ENCODE measurements around the gene ARHGAP22.

Gene ARHGAP22

GRCh38 chr10:48453451-48454301 is 151.2 kb downstream of the ARHGAP22 start:
- H3K27me3 ChIP-seq = no peaks in the 10 kb centered on the region; a peak in 1 of 22 replicates
- H3K27ac ChIP-seq = no peak overlapping the region
- H3K4me3 ChIP-seq = no peak overlapping the region
- peaks cover 21 to 58% (median 52%) of the 10 kb centered on the region in 10 experiments for H3K4me1 ChIP-seq
- H3K9me3 ChIP-seq (replicated peaks in 1 of 11) = no peaks in the 10 kb centered on the region
- peak overlapping the region in 8 of 11 experiments; percentile 37 to 75 (median 57); a peak in 18 of 22 replicates for H3K4me2 ChIP-seq
- H3K36me3 ChIP-seq = peaks cover 0 to 42% (median 0%) of the 10 kb centered on the region in 11 experiments; a peak in 4 of 22 replicates
- TF ChIP-seq Cebpa-rat (IDR thresholded peaks at IDR 0.05) = no peak
- H3K9ac ChIP-seq = no peak overlapping the region; a peak in 1 of 22 replicates
- H4K20me1 ChIP-seq = peaks cover 0 to 17% (median 0%) of the 10 kb centered on the region in 11 experiments; a peak in 4 of 22 replicates

- H4K20me1 ChIP-seq = peaks cover 0 to 17% (median 0%) of the 10 kb centered on the region in 11 experiments; a peak in 4 of 22 replicates
- no peak overlapping the region for H3K9ac ChIP-seq
- peaks cover 0 to 41% (median 0%) of the 10 kb centered on the region in 11 experiments; a peak in 4 of 22 replicates for H3K36me3 ChIP-seq
- no peaks in the 10 kb centered on the region; a peak in 1 of 22 replicates for H3K27me3 ChIP-seq
- H3K27ac ChIP-seq = no peak overlapping the region
- no peak for TF ChIP-seq Cebpa-rat (IDR thresholded peaks at IDR 0.05)
- no peak overlapping the region for H3K4me3 ChIP-seq
- no peaks in the 10 kb centered on the region for H3K9me3 ChIP-seq (replicated peaks in 1 of 11)
- H3K4me1 ChIP-seq = peaks cover 21 to 58% (median 52%) of the 10 kb centered on the region in 10 experiments
- peak overlapping the region in 8 of 11 experiments; percentile 37 to 75 (median 57); a peak in 16 of 22 replicates for H3K4me2 ChIP-seq
These were observed 151.9 kb downstream of the ARHGAP22 start for GRCh38 chr10:48452879-48453412.

GRCh38 chr10:48451969-48452878 is 152.6 kb downstream of the ARHGAP22 start:
- peaks cover 18 to 56% (median 50%) of the 10 kb centered on the region in 10 experiments for H3K4me1 ChIP-seq
- peaks cover 0 to 41% (median 0%) of the 10 kb centered on the region in 11 experiments; a peak in 4 of 22 replicates for H3K36me3 ChIP-seq
- H3K9me3 ChIP-seq (replicated peaks in 1 of 11) = no peaks in the 10 kb centered on the region
- no peak overlapping the region for H3K9ac ChIP-seq
- H3K4me3 ChIP-seq = no peak overlapping the region
- H3K27ac ChIP-seq = no peak overlapping the region
- H3K4me2 ChIP-seq = peak overlapping the region in 8 of 11 experiments; percentile 37 to 75 (median 57); a peak in 12 of 22 replicates
- H4K20me1 ChIP-seq = peaks cover 0 to 17% (median 0%) of the 10 kb centered on the region in 11 experiments; a peak in 4 of 22 replicates
- no peaks in the 10 kb centered on the region; a peak in 1 of 22 replicates for H3K27me3 ChIP-seq
- no peak for TF ChIP-seq Cebpa-rat (IDR thresholded peaks at IDR 0.05)

- Histone ChIP-seq H3K36me3 (peaks cover 0 to 48% (median 0%) of the 10 kb centered on the region in 11 experiments; a peak in 4 of 22 replicates), H3K27me3 (no peaks in the 10 kb centered on the region; a peak in 1 of 22 replicates), H3K4me1 (peaks cover 5 to 50% (median 44%) of the 10 kb centered on the region in 10 experiments), H3K4me3 (no peak overlapping the region), H3K9me3 (replicated peaks in 1 of 11) (no peaks in the 10 kb centered on the region), H3K4me2 (no peak overlapping the region), H3K27ac (no peak overlapping the region), H4K20me1 (peaks cover 0 to 20% (median 0%) of the 10 kb centered on the region in 11 experiments; a peak in 4 of 22 replicates), H3K9ac (no peak overlapping the region)
- TF ChIP-seq Cebpa-rat (IDR thresholded peaks at IDR 0.05) = no peak
These were observed 154.0 kb downstream of the ARHGAP22 start for GRCh38 chr10:48450741-48451466.

GRCh38 chr10:48450233-48450740 is 154.6 kb downstream of the ARHGAP22 start:
- no peaks in the 10 kb centered on the region for H3K9me3 ChIP-seq (replicated peaks in 1 of 11)
- no peak for TF ChIP-seq Cebpa-rat (IDR thresholded peaks at IDR 0.05)
- no peak overlapping the region for H3K4me3 ChIP-seq
- H3K9ac ChIP-seq = no peak overlapping the region
- H4K20me1 ChIP-seq = peaks cover 0 to 22% (median 0%) of the 10 kb centered on the region in 11 experiments; a peak in 5 of 22 replicates
- no peak overlapping the region for H3K4me2 ChIP-seq
- H3K36me3 ChIP-seq = peaks cover 0 to 55% (median 0%) of the 10 kb centered on the region in 11 experiments; a peak in 4 of 22 replicates
- peaks cover 0 to 48% (median 42%) of the 10 kb centered on the region in 10 experiments; a peak in 18 of 20 replicates for H3K4me1 ChIP-seq
- no peaks in the 10 kb centered on the region; a peak in 1 of 22 replicates for H3K27me3 ChIP-seq
- H3K27ac ChIP-seq = no peak overlapping the region

GRCh38 chr10:48449501-48450232 is 155.2 kb downstream of the ARHGAP22 start:
- no peak for TF ChIP-seq Cebpa-rat (IDR thresholded peaks at IDR 0.05)
- Histone ChIP-seq H3K4me1 (peaks cover 0 to 48% (median 39%) of the 10 kb centered on the region in 10 experiments; a peak in 17 of 20 replicates), H3K4me3 (no peak overlapping the region), H3K9me3 (replicated peaks in 1 of 11) (no peaks in the 10 kb centered on the region), H4K20me1 (peaks cover 0 to 19% (median 0%) of the 10 kb centered on the region in 11 experiments; a peak in 3 of 22 replicates), H3K4me2 (no peak overlapping the region), H3K27me3 (no peaks in the 10 kb centered on the region; a peak in 1 of 22 replicates), H3K36me3 (peaks cover 0 to 61% (median 0%) of the 10 kb centered on the region in 11 experiments; a peak in 4 of 22 replicates), H3K9ac (no peak overlapping the region), H3K27ac (no peak overlapping the region)

GRCh38 chr10:48448796-48449195 is 156.1 kb downstream of the ARHGAP22 start:
- Histone ChIP-seq H3K4me2 (no peak overlapping the region), H3K36me3 (peaks cover 0 to 60% (median 0%) of the 10 kb centered on the region in 11 experiments; a peak in 4 of 22 replicates), H3K4me1 (peaks cover 0 to 42% (median 30%) of the 10 kb centered on the region in 10 experiments; a peak in 17 of 20 replicates), H3K27me3 (no peaks in the 10 kb centered on the region), H4K20me1 (peaks cover 0 to 13% (median 0%) of the 10 kb centered on the region in 11 experiments; a peak in 4 of 22 replicates), H3K4me3 (no peak overlapping the region), H3K9ac (no peak overlapping the region), H3K27ac (no peak overlapping the region), H3K9me3 (replicated peaks in 1 of 11) (no peaks in the 10 kb centered on the region)
- TF ChIP-seq Cebpa-rat (IDR thresholded peaks at IDR 0.05) = no peak
